Mesendoderm (in vitro differentiated cells): ENCODE measurements around the gene N4BP2. TPM values are rescaled to one million over a fixed set of nuclear protein-coding genes. Genes with fewer than 3 reads are reported as not detected.

Source experiments
- small RNA-seq: library from polyadenylated mRNA; stranded (forward); fragments of <200 nt; extraction: miRNeasy Mini kit (QIAGEN cat#:217004); gene quantifications from one replicate; pipeline ENCODE3, GENCODE V24; 2013; ENCODE audit not compliant: insufficient read depth

Gene N4BP2

Small RNAs within 50 kb of the gene (small RNA-seq; reads per million reads assigned to genes)
- gene AC095057.1 (not detected), gene RF00432 (not detected), gene RNU6-1112P (not detected)
